Measurements from ENCODE around the gene CATSPERE.
"Not testable (repeated sequence)": the region's sequence is repeated elsewhere in the genome, so short reads cannot be mapped to it uniquely, and the experiment has no call there.

CATSPERE gene

GRCh38 chr1:244473059-244473605 is 12.1 kb downstream of the CATSPERE start:
- in situ Hi-C loops (cut with HindIII; ENCODE audit: low sequenced_read_pairs) = no loop called here
- H3K4me3 ChIP-seq (ENCODE audit: low read depth, low read length) = no peak overlapping the region
- TF ChIP-seq CTCF (IDR thresholded peaks at IDR 0.05; ENCODE audit: low read depth, low read length, missing control alignments) = no peak
- DNase-seq (ENCODE audit: low read depth) = no peak

DNA sequence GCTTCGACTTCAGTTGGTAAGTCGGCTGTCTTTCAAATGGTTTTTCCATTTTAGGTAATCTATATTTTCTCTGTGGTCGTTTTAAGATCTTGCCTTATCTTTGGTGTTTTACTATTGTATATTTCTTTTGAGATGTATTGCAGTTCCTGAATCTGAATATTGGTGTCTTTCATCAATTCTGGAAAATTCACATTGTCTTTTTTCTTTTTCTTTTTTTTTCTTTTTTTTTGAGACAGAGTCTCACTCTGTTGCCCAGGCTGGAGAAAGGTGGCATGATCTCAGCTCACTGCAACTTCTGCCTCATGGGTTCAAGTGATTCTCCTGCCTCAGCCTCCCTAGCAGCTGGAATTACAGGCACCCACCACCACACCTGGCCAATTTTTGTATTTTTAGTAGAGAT is 23.9 kb downstream of the CATSPERE start:
- H3K4me3 ChIP-seq (ENCODE audit: low read depth, low read length); DNase-seq (ENCODE audit: low read depth); in situ Hi-C loops (cut with HindIII; ENCODE audit: low sequenced_read_pairs): not testable (repeated sequence)

- DNase-seq (ENCODE audit: low read depth) = no peak
- in situ Hi-C loops (cut with HindIII; ENCODE audit: low sequenced_read_pairs) = no loop called here
- no peak for TF ChIP-seq CTCF (IDR thresholded peaks at IDR 0.05; ENCODE audit: low read depth, low read length, missing control alignments)
- no peak overlapping the region for H3K4me3 ChIP-seq (ENCODE audit: low read depth, low read length)
Observed at GRCh38 chr1:244494653-244495052, 33.6 kb downstream of the CATSPERE start.

- H3K4me3 ChIP-seq (ENCODE audit: low read depth, low read length) = no peak overlapping the region
- TF ChIP-seq CTCF (IDR thresholded peaks at IDR 0.05; ENCODE audit: low read depth, low read length, missing control alignments) = no peak
- in situ Hi-C loops (cut with HindIII; ENCODE audit: low sequenced_read_pairs) = no loop called here
- DNase-seq (ENCODE audit: low read depth) = no peak
Observed at GRCh38 chr1:244496186-244496585, 35.1 kb downstream of the CATSPERE start.

DNA sequence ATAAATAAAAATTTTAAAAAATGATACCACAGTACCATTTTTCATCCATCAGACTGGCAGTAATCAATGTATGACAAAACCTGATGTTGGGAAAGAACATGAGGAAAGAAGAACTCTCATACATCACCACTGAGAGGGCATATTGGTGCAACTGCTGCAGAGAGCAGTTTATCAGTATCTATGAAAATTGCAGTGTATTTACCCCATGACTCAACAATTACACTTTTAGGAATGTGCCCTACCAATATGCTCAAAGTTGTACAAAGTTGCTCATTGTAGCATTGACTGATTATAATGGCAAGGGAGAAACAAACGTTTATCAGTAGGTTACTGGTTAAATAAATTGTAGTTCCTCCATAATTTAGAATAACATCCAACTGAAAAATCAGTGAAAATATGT is 36.7 kb downstream of the CATSPERE start:
- no peak overlapping the region for H3K4me3 ChIP-seq (ENCODE audit: low read depth, low read length)
- in situ Hi-C loops (cut with HindIII; ENCODE audit: low sequenced_read_pairs) = no loop called here
- DNase-seq (ENCODE audit: low read depth) = no peak
- no peak for TF ChIP-seq CTCF (IDR thresholded peaks at IDR 0.05; ENCODE audit: low read depth, low read length, missing control alignments)

- in situ Hi-C loops (cut with HindIII; ENCODE audit: low sequenced_read_pairs); H3K4me3 ChIP-seq (ENCODE audit: low read depth, low read length); DNase-seq (ENCODE audit: low read depth): not testable (repeated sequence)
Observed at GRCh38 chr1:244499484-244499883, 38.4 kb downstream of the CATSPERE start.

DNA sequence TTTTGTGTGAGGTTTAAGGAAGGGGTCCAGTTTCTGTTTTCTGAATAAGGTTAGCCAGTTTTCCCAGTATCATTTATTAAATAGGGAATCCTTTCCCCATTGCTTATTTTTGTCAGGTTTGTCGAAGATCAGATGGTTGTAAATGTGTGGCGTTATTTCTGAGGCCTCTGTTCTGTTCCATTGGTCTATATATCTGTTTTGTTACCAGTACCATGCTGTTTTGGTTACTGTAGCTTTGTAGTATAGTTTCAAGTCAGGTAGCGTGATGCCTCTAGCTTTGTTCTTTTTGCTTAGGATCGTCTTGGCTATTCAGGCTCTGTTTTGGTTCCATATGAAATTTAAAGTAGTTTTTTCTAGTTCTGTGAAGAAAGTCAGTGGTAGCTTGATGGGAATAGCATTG is 39.4 kb downstream of the CATSPERE start:
- H3K4me3 ChIP-seq (ENCODE audit: low read depth, low read length); in situ Hi-C loops (cut with HindIII; ENCODE audit: low sequenced_read_pairs); DNase-seq (ENCODE audit: low read depth): not testable (repeated sequence)

GRCh38 chr1:244502630-244503029 is 41.6 kb downstream of the CATSPERE start:
- no peak for TF ChIP-seq CTCF (IDR thresholded peaks at IDR 0.05; ENCODE audit: low read depth, low read length, missing control alignments)
- in situ Hi-C loops (cut with HindIII; ENCODE audit: low sequenced_read_pairs) = no loop called here

More at GRCh38 chr1:244502630-244503029, 41.6 kb downstream of the CATSPERE start:
- no peak overlapping the region for H3K4me3 ChIP-seq (ENCODE audit: low read depth, low read length)
- no peak for DNase-seq (ENCODE audit: low read depth)

Data from astrocyte of the cerebellum (primary cell).